ENCODE results near the gene AKNA.

AKNA gene

GRCh38 chr9:114387680-114388356 is at the start of gene AKNA:
Gene AKNA (minus strand): TSS chr9:114387982. CDS start chr9:114381333, 6,649 bp downstream.
- DNase-seq: no peak

- no peak for DNase-seq
Measured at GRCh38 chr9:114437401-114437893, 49.7 kb upstream of the AKNA start.

- DNase-seq: peak; percentile 32
Measured at GRCh38 chr9:114434878-114435311, 47.1 kb upstream of the AKNA start.

DNA sequence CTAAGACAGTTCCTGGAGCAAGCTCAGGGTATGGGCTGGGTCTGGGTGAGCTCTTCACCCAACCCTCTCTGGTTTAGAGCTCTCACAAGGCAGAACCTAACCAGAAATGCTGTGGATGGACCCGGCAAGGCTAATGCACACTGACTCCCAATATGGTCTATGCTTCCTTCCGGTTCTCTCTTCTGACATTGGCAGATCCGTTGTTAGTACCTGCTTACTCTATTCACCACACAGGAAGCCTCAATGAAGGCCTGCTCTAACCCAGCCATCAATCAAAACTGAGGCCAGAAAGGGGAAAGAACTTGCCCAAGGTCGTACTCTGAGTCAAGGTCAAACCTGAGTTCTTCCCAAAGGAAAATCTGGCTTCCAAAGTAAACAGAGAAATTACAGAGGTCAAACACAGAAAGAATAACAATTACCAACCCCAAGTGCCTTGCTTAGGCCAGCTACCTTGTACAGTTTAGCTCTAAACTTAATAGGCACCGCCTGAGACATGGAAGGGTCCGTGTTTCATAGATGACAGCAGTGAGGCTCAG is 46.0 kb upstream of the AKNA start:
- no peak for DNase-seq

- DNase-seq: no peak
Measured at GRCh38 chr9:114433086-114433485, 45.3 kb upstream of the AKNA start.

DNA sequence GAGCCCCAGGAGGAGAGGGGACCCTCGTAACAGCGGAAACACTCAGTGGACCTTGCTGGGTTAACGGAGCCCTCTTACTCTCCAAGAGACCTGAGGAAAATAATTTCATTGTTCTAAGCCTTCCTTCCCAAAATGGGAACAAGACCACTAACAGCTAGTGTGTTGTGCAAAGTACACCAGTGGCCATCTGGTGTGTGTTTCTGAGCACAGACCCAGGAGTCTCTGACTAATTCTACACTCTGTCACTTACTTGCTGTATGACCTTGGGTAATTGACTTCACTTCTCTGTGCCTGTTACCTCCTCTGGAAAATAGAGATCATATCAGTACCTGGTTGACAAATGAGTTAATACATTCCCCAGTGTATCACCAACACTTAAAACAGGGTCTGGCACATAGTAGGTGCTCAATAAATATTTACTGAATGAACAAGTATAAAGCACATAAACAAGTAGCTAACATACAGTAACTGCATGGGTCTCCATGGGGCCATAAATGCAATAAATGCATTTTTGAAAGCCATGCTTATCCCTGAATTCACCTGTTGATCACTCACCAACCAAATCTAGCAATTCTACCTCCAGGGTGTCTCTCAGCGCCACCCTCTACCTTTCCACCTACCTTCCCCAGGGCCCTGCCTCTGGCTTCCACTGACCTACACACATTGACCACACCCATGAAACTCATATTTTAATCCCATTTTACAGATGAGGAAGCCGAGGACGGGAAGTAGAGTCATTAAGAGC is 44.7 kb upstream of the AKNA start:
- no peak for DNase-seq

- no peak for DNase-seq
Measured at GRCh38 chr9:114431770-114432169, 44.0 kb upstream of the AKNA start.

GRCh38 chr9:114431003-114431402 is 43.2 kb upstream of the AKNA start:
- DNase-seq: no peak

GRCh38 chr9:114430457-114430856 is 42.7 kb upstream of the AKNA start:
- DNase-seq: no peak

- no peak for DNase-seq
Measured at GRCh38 chr9:114429488-114429887, 41.7 kb upstream of the AKNA start.

- DNase-seq: no peak
Measured at GRCh38 chr9:114428466-114428865, 40.7 kb upstream of the AKNA start.

DNA sequence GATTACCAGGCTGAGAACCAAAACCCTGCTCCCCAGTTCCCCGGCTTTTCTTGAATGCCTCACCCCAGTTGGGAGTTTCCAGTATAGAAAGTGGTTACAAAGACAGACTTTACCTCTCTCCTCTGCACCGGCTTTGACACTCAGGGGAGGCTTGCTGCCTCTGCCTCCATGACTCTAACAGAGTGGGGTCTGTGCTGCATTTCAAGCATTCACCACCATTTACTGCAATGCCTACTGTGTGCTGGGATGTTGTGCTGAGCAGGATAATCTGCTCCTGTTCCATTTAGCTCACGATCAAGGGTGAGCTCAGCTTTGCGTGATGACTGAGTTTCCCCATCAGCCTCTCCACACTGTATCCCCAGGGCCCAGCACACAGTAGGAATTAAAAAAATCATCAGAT is 39.9 kb upstream of the AKNA start:
- DNase-seq: no peak

DNA sequence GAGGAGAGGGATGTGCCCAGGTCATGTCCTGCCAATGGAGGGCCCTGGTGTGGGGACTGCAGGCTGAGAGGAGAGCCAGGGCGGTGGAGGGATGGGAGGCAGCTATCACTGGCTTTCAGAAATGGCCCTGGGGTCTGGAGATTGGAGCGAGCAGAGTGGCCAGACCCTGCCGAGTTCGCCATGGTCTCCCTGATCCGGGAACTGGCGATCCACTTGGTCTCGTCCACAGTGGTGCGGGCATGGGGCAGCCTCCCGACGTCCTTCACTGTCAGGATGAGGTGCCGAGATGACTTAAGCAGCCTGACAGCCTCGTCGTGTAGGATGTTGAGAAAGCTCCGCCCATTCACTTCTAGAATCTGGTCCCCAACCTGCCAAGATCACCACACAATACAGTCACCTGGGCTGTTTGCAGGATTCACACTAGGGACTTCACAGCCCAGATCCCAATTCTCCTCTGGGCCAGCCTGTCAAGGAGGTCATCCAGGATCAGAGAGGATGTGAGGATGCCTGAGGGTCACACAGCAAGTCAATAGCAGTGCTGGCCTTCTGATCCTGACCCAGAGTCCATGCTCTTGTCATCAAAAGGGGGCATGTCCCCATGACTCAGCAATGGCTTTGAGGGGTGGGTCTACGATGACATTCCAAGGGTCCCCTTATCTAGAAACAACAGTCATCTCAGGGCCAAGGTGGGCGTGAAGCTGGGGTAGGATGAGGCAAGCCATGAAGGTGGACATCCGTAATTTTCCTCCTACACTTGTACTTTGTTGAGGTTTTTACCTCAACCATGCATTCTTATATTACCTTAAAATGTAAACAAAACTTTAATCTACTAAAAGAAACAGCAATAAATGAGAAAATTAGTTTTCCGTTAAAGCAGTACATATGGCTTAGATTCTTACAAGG is 38.5 kb upstream of the AKNA start:
- no peak for DNase-seq

- DNase-seq: no peak
Measured at GRCh38 chr9:114425126-114425525, 37.3 kb upstream of the AKNA start.

GRCh38 chr9:114424126-114424525 is 36.3 kb upstream of the AKNA start:
- DNase-seq: no peak

GRCh38 chr9:114423181-114423580 is 35.4 kb upstream of the AKNA start:
- no peak for DNase-seq

DNA sequence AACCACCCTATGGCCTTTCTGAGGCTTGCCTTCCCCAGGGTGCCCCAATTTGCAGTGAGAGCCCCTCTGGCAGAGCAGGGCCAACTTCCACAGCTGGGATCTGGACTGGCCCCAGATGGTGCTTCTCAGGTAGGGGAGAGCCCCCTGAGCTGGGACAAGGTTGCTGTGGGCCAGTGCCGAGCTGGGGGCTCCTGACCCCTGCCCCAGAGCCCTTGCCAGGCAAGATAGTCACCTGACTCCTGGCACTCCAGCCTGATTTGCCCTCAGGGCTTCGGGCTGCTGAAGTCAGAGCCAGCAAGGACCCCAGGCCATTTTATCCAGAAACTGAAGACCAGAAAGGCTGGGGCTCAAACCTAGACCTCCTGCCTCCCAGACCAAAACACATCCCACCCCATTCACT is 33.4 kb upstream of the AKNA start:
- no peak for DNase-seq

GRCh38 chr9:114419796-114420195 is 32.0 kb upstream of the AKNA start:
- no peak for DNase-seq

DNA sequence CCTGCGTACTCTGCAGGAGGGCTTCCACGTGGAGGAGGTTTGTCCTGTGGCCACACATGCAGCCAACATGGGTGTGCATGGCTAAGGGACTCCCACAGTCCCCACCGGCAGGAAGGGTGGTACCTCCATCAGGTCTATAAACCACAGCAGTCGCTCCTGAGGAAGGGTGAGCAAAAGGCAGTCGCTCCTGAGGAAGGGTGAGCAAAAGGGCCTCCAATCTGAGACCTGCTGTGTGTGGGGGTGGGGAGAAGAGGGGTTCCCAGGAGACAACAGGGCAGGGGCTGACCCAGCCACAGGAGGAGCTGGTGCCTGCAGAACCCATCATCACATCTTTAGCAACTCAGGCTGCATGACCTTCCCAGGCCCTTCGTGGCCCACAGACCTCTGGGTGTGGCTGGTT is 30.3 kb upstream of the AKNA start:
- DNase-seq: no peak

DNA sequence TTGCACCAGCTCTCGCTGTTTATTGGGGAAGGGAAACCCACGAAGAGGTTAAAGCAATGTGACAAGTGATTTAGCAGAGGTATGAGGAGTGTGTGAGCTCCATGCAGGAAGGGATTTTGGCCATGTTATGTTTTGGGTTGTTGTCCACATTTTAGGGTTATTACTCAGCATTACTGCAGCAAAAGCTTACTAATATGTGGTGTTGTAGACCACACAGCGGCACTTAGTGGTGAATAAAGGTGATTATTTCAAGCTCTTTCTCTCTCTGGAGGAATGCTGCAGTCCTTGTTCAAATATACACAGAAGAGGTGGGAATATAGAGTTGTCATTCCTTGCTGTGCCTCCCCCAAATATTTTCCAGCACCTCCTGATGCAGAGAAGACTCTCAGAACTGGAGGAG is 29.7 kb upstream of the AKNA start:
- DNase-seq: no peak

DNA sequence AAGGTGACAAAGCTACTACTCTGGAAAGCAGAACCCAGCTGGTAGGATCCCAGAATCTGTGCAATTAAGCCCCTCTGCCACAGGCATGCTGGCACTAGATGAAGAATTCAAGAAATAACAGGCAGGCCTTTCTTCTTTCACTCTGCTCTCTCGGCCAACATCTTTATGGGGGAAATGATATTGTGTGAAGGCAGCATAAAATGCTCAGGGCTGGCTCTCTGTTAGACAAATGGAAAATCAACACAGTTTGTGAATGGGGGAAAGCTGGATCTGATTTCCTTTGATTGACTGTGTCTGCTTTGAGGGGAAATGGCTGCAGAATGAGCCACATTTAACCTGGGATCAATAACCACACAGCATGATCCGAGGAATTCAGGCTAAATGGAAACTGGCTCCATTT is 29.1 kb upstream of the AKNA start:
- no peak for DNase-seq

DNA sequence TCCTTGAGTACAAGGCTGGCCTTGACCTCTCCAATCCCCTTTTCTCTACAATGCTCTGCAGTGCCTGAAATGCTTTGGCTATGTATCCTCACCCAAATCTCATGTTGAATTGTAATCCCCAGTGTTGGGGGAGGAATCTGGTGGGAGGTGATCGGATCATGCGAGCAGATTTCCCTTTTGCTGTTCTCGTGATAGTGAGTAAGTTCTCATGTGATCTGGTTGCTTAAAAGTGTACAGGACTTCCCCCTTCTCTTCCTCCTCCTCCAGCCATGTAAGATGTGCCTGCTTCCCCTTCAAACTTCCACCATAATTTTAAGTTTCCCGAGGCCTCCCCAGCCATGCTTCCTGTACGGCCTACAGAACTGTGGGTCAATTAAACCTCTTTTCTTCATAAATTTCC is 28.5 kb upstream of the AKNA start:
- DNase-seq: no peak

- no peak for DNase-seq
Measured at GRCh38 chr9:114414346-114414745, 26.6 kb upstream of the AKNA start.

Data from NCI-H1694 (cell line).